HepG2 (cell line): ENCODE data around the gene AQP10. TPM values are rescaled to one million over a fixed set of nuclear protein-coding genes. Genes with fewer than 3 reads are reported as not detected.

Source experiments
- EZH2 ChIP-seq: conservative IDR thresholded peaks from 2 replicates; pipeline ENCODE4 v1.6.1; 2012; ENCODE audit warnings: mild to moderate bottlenecking, low read depth, low read length, moderate library complexity
- HOXA9 ChIP-seq: sonication (generic); formaldehyde crosslinking; IDR thresholded peaks from 2 replicates; pipeline ENCODE4 v1.8.1; 2022; ENCODE audit warnings: missing genetic modification reagents, mild to moderate bottlenecking, moderate library complexity, borderline replicate concordance
- NRL ChIP-seq: sonication (generic); formaldehyde crosslinking; IDR thresholded peaks from 2 replicates; pipeline ENCODE4 v1.5.0; 2020; ENCODE audit warnings: missing genetic modification reagents, mild to moderate bottlenecking, moderate library complexity, borderline replicate concordance
- RXRA ChIP-seq: sonication (generic); formaldehyde crosslinking; IDR thresholded peaks from 2 replicates; pipeline ENCODE4 v1.5.1; 2020; ENCODE audit warnings: missing genetic modification reagents
- TBX2 ChIP-seq: sonication (generic); formaldehyde crosslinking; IDR thresholded peaks from 2 replicates; pipeline ENCODE4 v1.5.0; 2020; ENCODE audit warnings: missing genetic modification reagents, mild to moderate bottlenecking, borderline replicate concordance
- ZFP90 ChIP-seq: sonication (generic); formaldehyde crosslinking; IDR thresholded peaks from 2 replicates; pipeline ENCODE4 v1.8.0; 2022; ENCODE audit warnings: missing genetic modification reagents, mild to moderate bottlenecking, inconsistent platforms, borderline replicate concordance
- ZNF337 ChIP-seq: sonication (generic); formaldehyde crosslinking; IDR thresholded peaks from 2 replicates; pipeline ENCODE4 v1.5.1; 2020; ENCODE audit warnings: missing genetic modification reagents, low read depth, mild to moderate bottlenecking, borderline replicate concordance
- ZNF563 ChIP-seq: sonication (generic); formaldehyde crosslinking; IDR thresholded peaks from 2 replicates; pipeline ENCODE4 v1.8.0; 2022; ENCODE audit warnings: mild to moderate bottlenecking, moderate library complexity, missing genetic modification reagents
- ZNF614 ChIP-seq: IDR thresholded peaks from 2 replicates; pipeline ENCODE4 v1.6.1; 2018; ENCODE audit warnings: missing biosample characterization, missing genetic modification reagents, inconsistent platforms, borderline replicate concordance
- ZNF644 ChIP-seq: IDR thresholded peaks from 2 replicates; pipeline ENCODE4 v1.6.1; 2016; ENCODE audit warnings: low read depth
- ZNF724P ChIP-seq: sonication (generic); formaldehyde crosslinking; IDR thresholded peaks from 2 replicates; pipeline ENCODE4 v1.8.0; 2022; ENCODE audit warnings: missing genetic modification reagents, borderline replicate concordance
- ZNF83 ChIP-seq: sonication (generic); formaldehyde crosslinking; IDR thresholded peaks from 2 replicates; pipeline ENCODE4 v1.4.0; 2020; ENCODE audit warnings: missing genetic modification reagents, mild to moderate bottlenecking, borderline replicate concordance
- polyA plus RNA-seq, 8 experiments: library from polyadenylated mRNA; depleted of rRNA in 3 of 8; stranded (reverse) in 7 of 8; unstranded in 1 of 8; fragments of >200 nt; fragmentation: Illumina TruSeq in 4 of 8; extraction: Trizol in 4 of 8; gene quantifications; 2 replicates each; pipeline versions ENCODE4 v1.2.1 to v1.2.3, GENCODE V29; 2011 to 2016; ENCODE audit warnings: low read depth in 4 of 8, missing spikeins in 1 of 8, mixed read lengths in 1 of 8; ENCODE audit not compliant: insufficient read depth in 1 of 8
- total RNA-seq, 5 experiments: library from RNA; depleted of rRNA; stranded (reverse); fragments of >200 nt; fragmentation: Illumina TruSeq; extraction: Trizol; gene quantifications; 2 replicates each; pipeline ENCODE4 v1.2.3, GENCODE V29; 2016; ENCODE audit warnings: low read depth in 1 of 5
- TF ChIP-seq, protein P1 (sequence below): IDR thresholded peaks from 2 replicates; pipeline ENCODE4 v1.6.1; 2012; ENCODE audit warnings: inconsistent platforms
- TF ChIP-seq, protein P2 (sequence below): sonication (generic); formaldehyde crosslinking; IDR thresholded peaks from 2 replicates; pipeline ENCODE4 v1.5.1; 2020; ENCODE audit warnings: missing genetic modification reagents, mild to moderate bottlenecking, borderline replicate concordance
- TF ChIP-seq, protein P3 (sequence below): sonication (generic); formaldehyde crosslinking; IDR thresholded peaks from 2 replicates; pipeline ENCODE4 v1.5.1; 2020; ENCODE audit warnings: mild to moderate bottlenecking, missing genetic modification reagents, borderline replicate concordance
- TF ChIP-seq, protein P4 (sequence below): IDR thresholded peaks from 2 replicates; pipeline ENCODE4 v1.6.1; 2016; ENCODE audit warnings: control low read depth
- TF ChIP-seq, protein P5 (sequence below): sonication (generic); formaldehyde crosslinking; IDR thresholded peaks from 2 replicates; pipeline ENCODE4 v1.9.0; 2021; ENCODE audit warnings: missing genetic modification reagents, borderline replicate concordance
- TF ChIP-seq, protein P6 (sequence below): sonication (generic); formaldehyde crosslinking; IDR thresholded peaks from 2 replicates; pipeline ENCODE4 v1.5.0; 2020; ENCODE audit warnings: missing genetic modification reagents, mild to moderate bottlenecking, borderline replicate concordance
- TF ChIP-seq, protein P7 (sequence below): sonication (generic); formaldehyde crosslinking; IDR thresholded peaks from 2 replicates; pipeline ENCODE4 v1.8.1; 2023; ENCODE audit warnings: mild to moderate bottlenecking, missing genetic modification reagents

The AQP10 gene
- total and polyA plus RNA-seq, 2 of the 13 experiments (the other 11 are each of a cell fraction or from before 2014, with no cell fraction given), result 0.30 TPM; not detected in 1

DNA sequence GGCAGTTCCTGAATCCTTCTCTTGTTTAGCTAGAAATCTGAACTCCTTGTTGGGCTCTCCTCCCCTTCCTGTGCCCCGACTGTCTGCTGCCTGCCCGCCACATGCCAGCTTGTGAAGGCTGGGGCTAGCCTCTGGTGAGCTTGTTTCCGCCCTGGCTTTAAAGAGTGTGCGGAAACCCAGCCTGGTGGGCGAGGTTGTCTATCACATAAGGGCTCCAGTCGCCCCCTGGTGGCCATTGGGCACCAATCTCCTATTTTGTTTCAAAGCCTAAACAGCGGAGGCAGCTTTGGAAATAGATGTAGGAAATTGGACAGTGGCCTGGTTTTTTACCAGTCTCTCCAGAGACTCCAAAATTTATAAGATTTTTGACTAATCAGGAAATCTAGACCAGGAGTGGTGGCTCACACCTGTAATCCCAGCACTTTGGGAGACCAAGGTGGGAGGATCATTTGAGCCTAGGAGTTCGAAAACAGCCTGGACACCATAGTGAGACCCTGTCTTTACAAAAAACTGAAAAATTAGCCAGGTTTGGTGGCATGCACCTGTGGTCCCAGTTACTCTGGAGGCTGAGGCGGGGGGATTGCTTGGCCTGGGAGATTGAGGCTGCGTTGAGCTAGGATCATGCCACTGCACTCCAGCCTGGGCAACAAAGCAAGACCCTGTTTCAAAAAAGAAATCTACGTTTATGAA lies 14.3 kb downstream of the AQP10 start (continued):
- TF ChIP-seq, protein P1, sequence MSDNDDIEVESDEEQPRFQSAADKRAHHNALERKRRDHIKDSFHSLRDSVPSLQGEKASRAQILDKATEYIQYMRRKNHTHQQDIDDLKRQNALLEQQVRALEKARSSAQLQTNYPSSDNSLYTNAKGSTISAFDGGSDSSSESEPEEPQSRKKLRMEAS, result peak; percentile 35; the same call in 1 of the 2 replicates
- TF ChIP-seq, protein P2, sequence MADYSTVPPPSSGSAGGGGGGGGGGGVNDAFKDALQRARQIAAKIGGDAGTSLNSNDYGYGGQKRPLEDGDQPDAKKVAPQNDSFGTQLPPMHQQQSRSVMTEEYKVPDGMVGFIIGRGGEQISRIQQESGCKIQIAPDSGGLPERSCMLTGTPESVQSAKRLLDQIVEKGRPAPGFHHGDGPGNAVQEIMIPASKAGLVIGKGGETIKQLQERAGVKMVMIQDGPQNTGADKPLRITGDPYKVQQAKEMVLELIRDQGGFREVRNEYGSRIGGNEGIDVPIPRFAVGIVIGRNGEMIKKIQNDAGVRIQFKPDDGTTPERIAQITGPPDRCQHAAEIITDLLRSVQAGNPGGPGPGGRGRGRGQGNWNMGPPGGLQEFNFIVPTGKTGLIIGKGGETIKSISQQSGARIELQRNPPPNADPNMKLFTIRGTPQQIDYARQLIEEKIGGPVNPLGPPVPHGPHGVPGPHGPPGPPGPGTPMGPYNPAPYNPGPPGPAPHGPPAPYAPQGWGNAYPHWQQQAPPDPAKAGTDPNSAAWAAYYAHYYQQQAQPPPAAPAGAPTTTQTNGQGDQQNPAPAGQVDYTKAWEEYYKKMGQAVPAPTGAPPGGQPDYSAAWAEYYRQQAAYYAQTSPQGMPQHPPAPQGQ (CRISPR knock-in tag), result no peak
- TF ChIP-seq, protein P3, sequence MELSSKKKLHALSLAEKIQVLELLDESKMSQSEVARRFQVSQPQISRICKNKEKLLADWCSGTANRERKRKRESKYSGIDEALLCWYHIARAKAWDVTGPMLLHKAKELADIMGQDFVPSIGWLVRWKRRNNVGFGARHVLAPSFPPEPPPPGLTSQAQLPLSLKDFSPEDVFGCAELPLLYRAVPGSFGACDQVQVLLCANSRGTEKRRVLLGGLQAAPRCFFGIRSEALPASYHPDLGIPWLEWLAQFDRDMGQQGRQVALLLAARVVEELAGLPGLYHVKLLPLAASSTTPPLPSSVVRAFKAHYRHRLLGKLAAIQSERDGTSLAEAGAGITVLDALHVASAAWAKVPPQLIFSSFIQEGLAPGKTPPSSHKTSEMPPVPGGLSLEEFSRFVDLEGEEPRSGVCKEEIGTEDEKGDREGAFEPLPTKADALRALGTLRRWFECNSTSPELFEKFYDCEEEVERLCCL (CRISPR knock-in tag), result no peak
- TF ChIP-seq, protein P4, sequence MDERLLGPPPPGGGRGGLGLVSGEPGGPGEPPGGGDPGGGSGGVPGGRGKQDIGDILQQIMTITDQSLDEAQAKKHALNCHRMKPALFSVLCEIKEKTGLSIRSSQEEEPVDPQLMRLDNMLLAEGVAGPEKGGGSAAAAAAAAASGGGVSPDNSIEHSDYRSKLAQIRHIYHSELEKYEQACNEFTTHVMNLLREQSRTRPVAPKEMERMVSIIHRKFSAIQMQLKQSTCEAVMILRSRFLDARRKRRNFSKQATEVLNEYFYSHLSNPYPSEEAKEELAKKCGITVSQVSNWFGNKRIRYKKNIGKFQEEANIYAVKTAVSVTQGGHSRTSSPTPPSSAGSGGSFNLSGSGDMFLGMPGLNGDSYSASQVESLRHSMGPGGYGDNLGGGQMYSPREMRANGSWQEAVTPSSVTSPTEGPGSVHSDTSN (CRISPR knock-in tag), result no peak
- TF ChIP-seq NRL (CRISPR knock-in tag), result no peak
- no peak for TF ChIP-seq ZNF724P (CRISPR knock-in tag)
- TF ChIP-seq EZH2, result no peak
- TF ChIP-seq HOXA9, result no peak
- TF ChIP-seq ZFP90, result no peak
- TF ChIP-seq ZNF563 (CRISPR knock-in tag), result no peak
- TF ChIP-seq, protein P5, sequence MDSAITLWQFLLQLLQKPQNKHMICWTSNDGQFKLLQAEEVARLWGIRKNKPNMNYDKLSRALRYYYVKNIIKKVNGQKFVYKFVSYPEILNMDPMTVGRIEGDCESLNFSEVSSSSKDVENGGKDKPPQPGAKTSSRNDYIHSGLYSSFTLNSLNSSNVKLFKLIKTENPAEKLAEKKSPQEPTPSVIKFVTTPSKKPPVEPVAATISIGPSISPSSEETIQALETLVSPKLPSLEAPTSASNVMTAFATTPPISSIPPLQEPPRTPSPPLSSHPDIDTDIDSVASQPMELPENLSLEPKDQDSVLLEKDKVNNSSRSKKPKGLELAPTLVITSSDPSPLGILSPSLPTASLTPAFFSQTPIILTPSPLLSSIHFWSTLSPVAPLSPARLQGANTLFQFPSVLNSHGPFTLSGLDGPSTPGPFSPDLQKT (CRISPR knock-in tag), result no peak
- no peak for TF ChIP-seq ZNF83 (CRISPR knock-in tag)
- TF ChIP-seq, protein P6, sequence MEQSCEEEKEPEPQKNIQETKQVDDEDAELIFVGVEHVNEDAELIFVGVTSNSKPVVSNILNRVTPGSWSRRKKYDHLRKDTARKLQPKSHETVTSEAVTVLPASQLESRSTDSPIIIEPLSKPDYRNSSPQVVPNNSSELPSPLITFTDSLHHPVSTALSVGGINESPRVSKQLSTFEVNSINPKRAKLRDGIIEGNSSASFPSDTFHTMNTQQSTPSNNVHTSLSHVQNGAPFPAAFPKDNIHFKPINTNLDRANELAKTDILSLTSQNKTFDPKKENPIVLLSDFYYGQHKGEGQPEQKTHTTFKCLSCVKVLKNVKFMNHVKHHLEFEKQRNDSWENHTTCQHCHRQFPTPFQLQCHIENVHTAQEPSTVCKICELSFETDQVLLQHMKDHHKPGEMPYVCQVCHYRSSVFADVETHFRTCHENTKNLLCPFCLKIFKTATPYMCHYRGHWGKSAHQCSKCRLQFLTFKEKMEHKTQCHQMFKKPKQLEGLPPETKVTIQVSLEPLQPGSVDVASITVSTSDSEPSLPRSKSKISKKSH, result no peak
- no peak for TF ChIP-seq RXRA (CRISPR knock-in tag)
- TF ChIP-seq, protein P7, sequence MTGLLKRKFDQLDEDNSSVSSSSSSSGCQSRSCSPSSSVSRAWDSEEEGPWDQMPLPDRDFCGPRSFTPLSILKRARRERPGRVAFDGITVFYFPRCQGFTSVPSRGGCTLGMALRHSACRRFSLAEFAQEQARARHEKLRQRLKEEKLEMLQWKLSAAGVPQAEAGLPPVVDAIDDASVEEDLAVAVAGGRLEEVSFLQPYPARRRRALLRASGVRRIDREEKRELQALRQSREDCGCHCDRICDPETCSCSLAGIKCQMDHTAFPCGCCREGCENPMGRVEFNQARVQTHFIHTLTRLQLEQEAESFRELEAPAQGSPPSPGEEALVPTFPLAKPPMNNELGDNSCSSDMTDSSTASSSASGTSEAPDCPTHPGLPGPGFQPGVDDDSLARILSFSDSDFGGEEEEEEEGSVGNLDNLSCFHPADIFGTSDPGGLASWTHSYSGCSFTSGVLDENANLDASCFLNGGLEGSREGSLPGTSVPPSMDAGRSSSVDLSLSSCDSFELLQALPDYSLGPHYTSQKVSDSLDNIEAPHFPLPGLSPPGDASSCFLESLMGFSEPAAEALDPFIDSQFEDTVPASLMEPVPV (CRISPR knock-in tag), result no peak
- no peak for TF ChIP-seq TBX2
- TF ChIP-seq ZNF644 (CRISPR knock-in tag), result no peak
- no peak for TF ChIP-seq ZNF337
- TF ChIP-seq ZNF614, result no peak; the same call in 1 of the 2 replicates
